PFSK-1 (cell line): ENCODE measurements around the gene RPS10.

Source experiments
- FOXP2 ChIP-seq: optimal IDR thresholded peaks from 2 replicates; pipeline ENCODE3; 2011; ENCODE audit warnings: borderline replicate concordance, control low read depth, inconsistent platforms; ENCODE audit not compliant: insufficient read depth; ENCODE audit errors: extremely low read length, extremely low read depth
- POLR2AphosphoS5 ChIP-seq: IDR thresholded peaks from 2 replicates; pipeline ENCODE4 v1.6.1; 2012; ENCODE audit warnings: low read depth, mild to moderate bottlenecking, control low read depth, low read length, moderate library complexity
- REST ChIP-seq, 2 experiments: IDR thresholded peaks; 2 replicates each; pipeline versions ENCODE4 v1.6.1 to v1.8.0; 2011 to 2012; ENCODE audit warnings: low read depth in 2 of 2, low read length in 2 of 2, control low read depth in 1 of 2, inconsistent platforms in 1 of 2, mild to moderate bottlenecking in 1 of 2, moderate library complexity in 1 of 2; ENCODE audit not compliant: insufficient read depth in 1 of 2
- SIN3A ChIP-seq: IDR thresholded peaks from 2 replicates; pipeline ENCODE4 v1.6.1; 2012; ENCODE audit warnings: mild to moderate bottlenecking, low read length, moderate library complexity, borderline replicate concordance; ENCODE audit not compliant: insufficient read depth
- TAF1 ChIP-seq: IDR thresholded peaks from 2 replicates; pipeline ENCODE4 v1.6.1; 2012; ENCODE audit warnings: low read length, control low read depth, borderline replicate concordance; ENCODE audit not compliant: insufficient read depth

The RPS10 gene

GRCh38 chr6:34374508-34374907 is 51.4 kb downstream of the RPS10 start:
- TF ChIP-seq TAF1 (no peak), SIN3A (no peak), REST (IDR thresholded peaks at IDR 0.05; ENCODE audit: insufficient read depth in 1 of 2, low read depth in 2 of 2, low read length in 2 of 2) (no peak), FOXP2 (no peak), POLR2AphosphoS5 (no peak)

- TF ChIP-seq POLR2AphosphoS5 (no peak), SIN3A (no peak), REST (IDR thresholded peaks at IDR 0.05; ENCODE audit: insufficient read depth in 1 of 2, low read depth in 2 of 2, low read length in 2 of 2) (no peak), TAF1 (no peak)
Measured at GRCh38 chr6:34374069-34374468, 51.8 kb downstream of the RPS10 start.

- TF ChIP-seq FOXP2 (no peak), TAF1 (no peak), POLR2AphosphoS5 (no peak), SIN3A (no peak), REST (IDR thresholded peaks at IDR 0.05; ENCODE audit: insufficient read depth in 1 of 2, low read depth in 2 of 2, low read length in 2 of 2) (no peak)
Measured at GRCh38 chr6:34373511-34373910, 52.4 kb downstream of the RPS10 start.

GRCh38 chr6:34370361-34370760 is 55.5 kb downstream of the RPS10 start:
- TF ChIP-seq REST (IDR thresholded peaks at IDR 0.05; ENCODE audit: insufficient read depth in 1 of 2, low read depth in 2 of 2, low read length in 2 of 2) = no peak
- no peak for TF ChIP-seq FOXP2
- TF ChIP-seq TAF1 = no peak
- TF ChIP-seq SIN3A = no peak
- TF ChIP-seq POLR2AphosphoS5 = no peak

GRCh38 chr6:34369385-34369784 is 56.5 kb downstream of the RPS10 start:
- TF ChIP-seq TAF1 (no peak), POLR2AphosphoS5 (no peak), FOXP2 (no peak)
